Heart right ventricle (tissue), 16 donors: ENCODE measurements around the gene NCKAP5. TPM values are rescaled to one million over a fixed set of nuclear protein-coding genes. Genes with fewer than 3 reads are reported as not detected.

Experiments
- ATAC-seq, 8 donors: fragments of 200-7000 bp; cut with Tn5 transposase; one replicate each; pipeline ENCODE4 v1.9.1; 2020; ENCODE audit warnings: mild to moderate bottlenecking in 8 of 8, moderate library complexity in 8 of 8, moderate number of reproducible peaks in 1 of 8
- DNase-seq, 2 donors: peaks; one replicate each; pipeline ENCODE4 v3.0.0-alpha.2; 2020
- H3K27ac ChIP-seq, 10 donors: fragments of 200-600 bp; sonication (generic) in 2 of 10; one replicate each; pipeline versions ENCODE4 v1.5.0 to v1.8.0; 2020 to 2022; ENCODE audit warnings: mild to moderate bottlenecking in 3 of 10
- H3K27me3 ChIP-seq, 7 donors: fragments of 200-600 bp; one replicate each; pipeline ENCODE4 v1.8.0; 2021 to 2022; ENCODE audit warnings: mild to moderate bottlenecking in 2 of 7
- H3K36me3 ChIP-seq, 9 donors: fragments of 200-600 bp; sonication (generic) in 1 of 9; one replicate each; pipeline versions ENCODE4 v1.5.0 to v1.8.0; 2020 to 2022; ENCODE audit warnings: mild to moderate bottlenecking in 2 of 9
- H3K4me1 ChIP-seq, 9 donors: fragments of 200-600 bp; sonication (generic) in 1 of 9; one replicate each; pipeline versions ENCODE4 v1.5.0 to v1.8.0; 2020 to 2022; ENCODE audit warnings: mild to moderate bottlenecking in 4 of 9
- H3K4me3 ChIP-seq, 10 donors: fragments of 200-600 bp; sonication (generic) in 2 of 10; one replicate each; pipeline versions ENCODE4 v1.5.0 to v1.8.0; 2020 to 2022; ENCODE audit warnings: mild to moderate bottlenecking in 7 of 10, moderate library complexity in 2 of 10
- H3K9me3 ChIP-seq, 11 donors: fragments of 200-600 bp in 10 of 11; sonication (generic) in 2 of 11; one replicate each; pipeline versions ENCODE4 v1.5.0 to v1.8.0; 2013 to 2022; ENCODE audit warnings: mild to moderate bottlenecking in 2 of 11, control low read depth in 1 of 11, moderate library complexity in 1 of 11
- CTCF ChIP-seq, 9 donors: fragments of 200-600 bp; sonication (generic) in 2 of 9; IDR thresholded peaks; one replicate each; pipeline versions ENCODE4 v1.5.0 to v1.8.0; 2021 to 2022; ENCODE audit warnings: antibody characterized with exemption in 9 of 9, mild to moderate bottlenecking in 5 of 9, moderate library complexity in 1 of 9
- WGBS, 2 donors: extraction: QIAGEN DNeasy Blood & Tissue Kit; methylation state at CpG; one replicate each; pipeline ENCODE4 v1.1.7; 2013; ENCODE audit warnings: inconsistent platforms in 1 of 2; 5-methylcytosine and 5-hydroxymethylcytosine counted together
- intact Hi-C, 10 donors: fragments of 100-400 bp; cut with DNase I; formaldehyde crosslinking; loops; one replicate each; pipeline versions ENCODE4 v1.11.1 to v1.14.2; 2022
- polyA plus RNA-seq, 2 donors: library from polyadenylated mRNA; stranded (reverse); fragments of 200-250 nt; gene quantifications; one replicate each; pipeline ENCODE4 v1.2.3, GENCODE V29; 2013
- total RNA-seq, 10 donors: library from RNA; stranded (reverse); fragmentation: NEBNext Ultra II Directional in 3 of 10; extraction: Animal tissue kit (Norgen Biotek cat#: 25700) in 3 of 10; gene quantifications; one replicate each; pipeline versions ENCODE4 v1.2.1 to v1.2.4, GENCODE V29; 2021 to 2023
- donor health status: Arrhythmogenic right ventricular cardiomyopathy.
- donor health status: ischemic (EF 13 %, LVEDD 7.1; RV severe dilation, severe dysfunction).
- donor health status: healthy with polysubstance abuse.
- donor health status: DM: no; HTN: yes; CAD: no.
- donor health status: DM: no; HTN: no; CAD: no.
- donor health status: ischemic (EF 25% LVEDD 6.9; RV normal size, moderate dysfunction).
- donor health status: ischemic (EF 25% LVEDD 5.7; RV mildly dilated, moderate dysfunction).
- donor health status: healthy.
- donor health status: DM: yes; HTN: yes; CAD: no.
- donor health status: Ischemic cardiomyopathy.
- donor health status: ischemic (EF 35%, LVEDD 5.7; RV mildly dilated, moderate dysfunction).
- donor health status: nonischemic (EF 11% LVEDD 7.7; RV severe dilation, severe dysfunction).
- donor health status: DM: yes; HTN: yes; CAD: no.
- donor health status: PGD.
- donor health status: ischemic (EF 29% LVEDD 5.4; RV normal size, mild dysfunction).
- donor health status: nonischemic (EF 23%, LVEDD 6.1; RV moderate dilation, normal function).

Gene NCKAP5
- total and polyA plus RNA-seq, 12 donors, result 0.57 to 11.7 (median 6.2) TPM

GRCh38 chr2:133598769-133599168, 30.5 kb upstream of the NCKAP5 start:
- Histone ChIP-seq H3K4me1 (peaks cover 5 to 38% (median 19%) of the 10 kb centered on the region in 9 donors), H3K9me3 (no peaks in the 10 kb centered on the region), H3K27ac (peak overlapping the region in 1 of 10 donors; percentile 23), H3K36me3 (no peaks in the 10 kb centered on the region), H3K4me3 (no peak overlapping the region), H3K27me3 (no peaks in the 10 kb centered on the region)
- peak in 7 of 8 donors; percentile 29 to 67 (median 52) for ATAC-seq
- WGBS, 2 donors, result 31 to 36% methylated on average over 2 of the region's 2 CpGs
- intact Hi-C loops, result no loop called here
- no peak for TF ChIP-seq CTCF (IDR thresholded peaks at IDR 0.05)
- DNase-seq, result peak in 1 of 2 donors; percentile 32

DNA sequence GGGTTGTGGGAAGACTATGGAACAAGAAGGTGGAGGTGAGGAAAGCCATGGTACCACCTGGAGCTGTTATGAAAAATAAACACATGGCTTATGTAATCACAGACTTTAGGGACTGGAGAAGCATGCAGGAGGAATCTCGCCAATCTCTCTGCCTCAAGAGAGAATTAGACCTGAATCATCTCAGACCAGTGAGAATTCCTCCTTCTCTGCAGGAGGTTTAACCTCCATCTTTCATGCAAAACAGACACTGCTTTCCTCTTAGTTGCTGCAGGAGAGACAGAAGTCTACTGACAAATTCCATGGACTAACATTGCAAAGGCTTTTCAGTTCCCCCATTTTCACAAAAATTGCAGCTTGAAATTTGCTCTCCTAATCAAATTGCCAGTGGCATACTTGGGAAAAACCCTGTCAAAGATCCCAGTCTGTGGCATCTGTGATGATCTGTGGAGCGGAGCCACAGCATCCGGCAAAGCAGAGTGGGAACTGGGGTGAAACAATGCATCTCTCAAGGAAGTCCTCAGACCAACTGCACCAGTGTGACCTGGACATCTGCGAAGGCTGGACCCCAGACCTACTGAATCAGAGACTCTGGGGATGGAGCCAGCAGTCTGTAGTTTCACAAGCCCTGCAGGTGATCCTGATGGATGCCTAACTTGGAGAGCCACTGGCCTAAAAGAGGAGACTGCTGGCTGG, 28.6 kb upstream of the NCKAP5 start:
- Histone ChIP-seq H3K4me3 (no peak overlapping the region), H3K27ac (no peak overlapping the region), H3K27me3 (no peaks in the 10 kb centered on the region), H3K4me1 (peaks cover 0 to 27% (median 5%) of the 10 kb centered on the region in 9 donors), H3K9me3 (no peaks in the 10 kb centered on the region), H3K36me3 (no peaks in the 10 kb centered on the region)
- DNase-seq (no peak), ATAC-seq (no peak)
- 84 to 93% methylated on average over 4 of the region's 4 CpGs for WGBS, 2 donors
- no peak for TF ChIP-seq CTCF (IDR thresholded peaks at IDR 0.05)
- intact Hi-C loops, result no loop called here

DNA sequence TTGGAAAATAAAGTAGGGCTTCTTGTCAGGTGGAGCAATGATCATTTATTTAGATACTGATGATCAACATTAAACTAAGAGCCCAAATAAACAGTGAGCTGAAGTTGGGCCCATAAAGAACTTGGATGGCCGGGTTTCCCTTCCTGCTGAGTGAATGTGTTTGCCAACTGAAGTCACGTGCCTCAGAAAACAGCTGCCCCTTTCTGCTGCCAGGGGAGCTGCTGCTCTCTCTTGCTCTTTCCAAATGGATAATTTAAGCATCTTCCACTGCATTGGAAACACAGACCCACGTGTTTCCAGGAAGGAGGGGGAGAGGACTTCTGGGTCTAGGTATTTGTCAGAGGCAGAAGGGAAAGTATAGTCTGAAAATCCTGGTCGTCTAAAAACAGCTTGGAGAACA, 22.9 kb upstream of the NCKAP5 start:
- H3K9me3 ChIP-seq, result no peaks in the 10 kb centered on the region
- H3K36me3 ChIP-seq, result no peaks in the 10 kb centered on the region
- peak overlapping the region in 4 of 10 donors; percentile 9 to 51 (median 30) for H3K27ac ChIP-seq
- TF ChIP-seq CTCF (IDR thresholded peaks at IDR 0.05), result peak in 3 of 9 donors; percentile 19 to 30 (median 26)
- DNase-seq, result peak in 1 of 2 donors; percentile 76
- intact Hi-C loops, result no loop called here
- peaks cover 0 to 31% (median 8%) of the 10 kb centered on the region in 9 donors for H3K4me1 ChIP-seq
- H3K4me3 ChIP-seq, result no peak overlapping the region
- peak; percentile 82 to 93 (median 90) for ATAC-seq
- 4 to 9% methylated on average over 4 of the region's 4 CpGs for WGBS, 2 donors
- H3K27me3 ChIP-seq, result no peaks in the 10 kb centered on the region

DNA sequence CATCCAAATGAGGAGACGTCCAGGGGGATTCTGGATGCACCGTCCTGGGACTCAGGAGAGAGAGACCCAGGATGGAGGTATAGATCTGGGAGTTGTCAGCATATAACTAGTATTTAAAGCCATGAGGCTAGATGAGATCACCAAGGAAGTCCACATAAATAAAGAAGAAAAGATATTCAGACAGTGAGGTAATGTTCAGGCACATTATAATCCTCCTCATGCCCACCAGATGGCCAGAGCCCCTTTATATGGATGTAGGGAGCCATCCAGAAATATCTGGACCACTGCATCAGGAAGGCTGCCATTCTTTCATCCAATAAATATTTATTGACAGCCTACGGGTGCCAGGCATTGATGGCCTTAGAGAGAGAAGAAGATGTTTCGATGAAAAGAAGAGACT, 21.2 kb upstream of the NCKAP5 start:
- ATAC-seq, result no peak
- 70 to 81% methylated on average over 4 of the region's 4 CpGs for WGBS, 2 donors
- Histone ChIP-seq H3K4me1 (peaks cover 0 to 42% (median 8%) of the 10 kb centered on the region in 9 donors), H3K27ac (no peak overlapping the region), H3K27me3 (no peaks in the 10 kb centered on the region), H3K36me3 (no peaks in the 10 kb centered on the region), H3K4me3 (no peak overlapping the region), H3K9me3 (no peaks in the 10 kb centered on the region)
- TF ChIP-seq CTCF (IDR thresholded peaks at IDR 0.05), result no peak
- no peak for DNase-seq
- intact Hi-C loops, result loop anchor here in 1 of 10 donors (5.0 kb wide), 1 partner anchor 183 kb away; no protein-coding TSS in a partner anchor
